EH (cell line): Measurements from ENCODE around the gene MYO1B.

Experiments
- DNase-seq: peaks from one replicate; pipeline ENCODE4 v3.0.0-alpha.2; 2015; ENCODE audit warnings: low read depth

MYO1B gene

DNA sequence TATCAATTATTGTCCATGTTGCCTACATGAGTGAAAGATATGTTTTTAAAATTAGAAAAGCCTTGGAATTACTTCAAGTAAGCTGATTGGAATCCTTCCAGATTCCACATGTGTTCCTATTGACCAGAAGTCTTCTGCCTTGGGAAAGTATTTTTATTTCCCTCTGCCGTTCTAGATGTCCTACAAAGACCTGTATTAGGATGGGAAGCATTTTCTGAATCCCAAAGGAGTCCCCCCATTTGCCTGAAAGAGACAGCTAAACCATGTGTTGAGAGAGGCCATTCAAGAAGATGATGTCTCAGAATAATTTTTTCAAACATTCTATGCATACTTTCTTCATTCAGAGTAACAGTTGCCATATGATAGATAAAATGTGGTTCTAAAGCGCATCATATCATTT, 19.0 kb upstream of the MYO1B start:
- DNase-seq: peak; percentile 63

DNA sequence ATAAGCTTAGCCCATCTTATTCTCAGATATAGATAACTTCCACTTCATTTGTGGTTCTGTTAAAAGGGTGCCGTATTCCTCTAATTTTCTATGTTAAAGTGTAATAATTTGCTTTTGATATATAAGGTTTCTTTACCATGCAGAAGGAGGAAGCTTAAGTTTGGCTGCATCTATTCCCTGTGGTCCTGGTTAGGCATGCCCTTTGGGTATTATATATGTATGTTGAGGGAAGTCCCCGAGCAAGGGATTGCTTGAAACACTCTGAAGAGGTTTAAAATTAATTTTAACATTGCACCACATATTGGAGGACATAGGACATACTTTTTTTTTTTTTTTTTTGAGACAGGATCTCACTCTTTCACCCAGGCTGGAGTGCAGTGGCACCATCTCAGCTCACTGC, 16.9 kb upstream of the MYO1B start:
- DNase-seq: no peak

DNA sequence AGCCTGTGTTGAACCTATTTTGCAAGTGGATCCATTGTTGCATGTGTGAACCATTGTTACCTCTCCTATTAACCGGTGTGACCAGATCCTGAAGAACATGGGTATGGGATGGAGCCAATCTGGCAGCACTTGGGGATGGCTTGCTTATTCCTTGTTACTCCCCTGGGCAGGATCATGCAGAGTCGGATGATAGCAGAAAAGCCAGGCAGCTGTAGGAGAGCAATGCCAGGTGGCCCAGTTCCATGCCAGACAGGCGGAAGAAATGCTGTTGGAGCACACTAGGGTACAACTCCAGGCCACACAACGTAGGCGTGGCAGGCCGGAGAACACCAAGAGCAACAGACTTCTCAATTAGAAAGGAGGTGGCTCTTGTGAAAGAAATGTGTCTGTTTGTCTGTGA, 16.3 kb upstream of the MYO1B start:
- no peak for DNase-seq

DNA sequence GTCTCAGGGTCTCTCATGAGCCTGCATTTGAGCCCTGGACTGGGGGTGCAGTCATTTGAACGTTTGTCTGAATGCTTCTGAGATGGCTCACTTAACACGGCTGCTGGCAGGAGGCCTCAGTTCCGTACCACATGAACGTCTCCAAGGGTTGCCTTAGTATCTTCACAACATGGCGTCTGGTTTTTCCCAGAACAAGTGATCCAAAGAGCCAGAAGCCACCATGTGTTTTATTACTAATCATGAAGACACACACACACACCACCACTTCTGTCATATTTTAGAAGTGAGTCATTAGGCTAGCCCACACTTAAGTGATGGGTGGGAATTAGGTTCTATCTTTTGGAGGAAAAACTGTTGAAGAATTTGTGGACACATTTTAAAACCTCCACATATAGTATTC, 15.0 kb upstream of the MYO1B start:
- DNase-seq: peak; percentile 97

DNA sequence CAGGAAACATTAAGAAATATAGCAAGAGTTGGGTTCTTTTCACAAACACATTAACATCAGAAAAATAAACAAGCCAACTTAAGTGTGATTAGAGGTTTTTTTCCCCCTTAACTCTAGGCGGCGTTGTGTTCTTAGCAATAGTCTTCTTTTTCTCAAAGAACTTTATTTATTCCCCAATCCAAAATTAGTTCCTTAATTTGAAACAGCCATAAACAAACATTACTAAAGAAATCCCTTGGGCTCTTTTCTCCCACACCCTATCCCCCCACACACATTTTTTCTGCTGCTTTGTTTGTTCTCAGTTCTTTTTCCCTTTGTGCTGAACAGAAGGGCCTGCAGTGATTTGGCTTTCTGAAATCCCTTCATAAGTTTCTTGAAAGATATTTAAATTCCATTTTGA, 13.2 kb upstream of the MYO1B start:
- DNase-seq: peak; percentile 71

DNA sequence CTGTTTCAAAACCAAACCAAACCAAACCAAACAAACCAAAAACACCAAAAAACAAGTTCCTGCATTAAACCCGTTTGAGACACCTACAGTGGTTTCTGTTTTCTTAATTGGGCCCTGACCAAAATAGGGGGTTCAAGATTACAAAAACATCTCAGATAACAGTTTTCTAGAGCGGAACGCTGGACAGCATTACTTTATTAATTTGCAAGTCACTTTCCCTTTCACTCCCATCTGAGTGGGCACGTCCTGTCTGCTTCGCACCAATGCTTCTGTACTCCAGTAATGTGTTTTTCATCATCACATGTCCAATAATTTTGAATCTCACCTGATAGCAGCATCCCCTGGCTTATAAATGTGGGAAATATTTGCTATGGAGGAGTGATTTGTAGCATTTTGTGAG, 11.7 kb upstream of the MYO1B start:
- DNase-seq: no peak

DNA sequence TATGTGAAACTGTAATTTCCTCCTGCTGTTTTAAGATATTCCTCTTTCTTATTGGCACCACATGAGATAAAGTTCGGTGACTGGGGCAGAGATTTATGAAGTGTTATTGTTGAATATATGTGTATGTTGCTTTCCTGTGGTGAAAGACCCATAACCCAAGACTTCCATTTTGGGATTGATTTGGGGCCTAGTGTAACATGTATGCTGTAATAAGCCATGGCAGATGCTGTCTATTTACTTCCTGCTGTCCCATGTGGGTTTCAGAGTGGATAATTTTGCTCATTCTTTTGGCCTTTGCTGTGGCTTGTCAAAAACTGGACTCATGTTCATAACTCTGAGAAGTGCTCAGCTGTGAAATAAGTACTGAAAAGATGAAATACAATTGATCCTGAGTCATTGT, 10.8 kb upstream of the MYO1B start:
- DNase-seq: no peak

DNA sequence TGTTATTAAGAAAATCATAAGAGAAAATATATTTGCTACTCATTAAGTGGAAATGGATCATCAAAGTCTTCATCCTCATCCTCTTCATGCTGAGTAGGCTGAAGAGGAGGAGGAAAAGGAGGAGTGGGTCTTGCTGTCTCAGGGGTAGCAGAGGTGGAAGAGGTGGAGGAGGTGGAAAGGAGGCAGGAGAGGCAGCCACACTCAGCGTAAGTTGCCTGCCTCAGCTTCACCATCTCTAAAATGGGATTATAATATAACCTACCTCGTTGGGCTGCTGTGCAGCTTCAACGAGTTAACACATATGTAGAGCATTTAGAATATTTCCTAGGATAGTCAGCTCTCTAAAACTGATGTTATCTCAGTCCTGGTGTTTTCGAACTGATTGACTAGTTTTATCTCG, 4.3 kb upstream of the MYO1B start:
- no peak for DNase-seq

DNA sequence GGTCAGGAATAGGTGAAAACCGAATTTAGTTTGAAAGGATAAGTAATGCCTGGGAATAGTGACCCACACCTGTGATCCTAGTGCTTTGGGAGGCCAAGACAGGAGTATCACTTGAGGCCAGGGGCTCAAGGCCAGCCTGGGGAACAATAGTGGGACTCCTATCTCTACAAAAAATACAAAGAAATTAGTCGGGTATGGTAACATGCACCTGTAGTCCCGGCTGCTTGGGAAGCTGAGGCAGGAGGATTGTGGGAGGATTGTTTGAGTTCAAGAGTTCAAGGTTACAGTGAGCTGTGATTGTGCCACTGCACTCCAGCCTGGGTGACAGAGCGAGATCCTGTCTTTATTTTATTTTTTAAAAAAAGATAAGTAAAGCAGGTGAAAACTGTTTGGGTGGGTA, 3.8 kb upstream of the MYO1B start:
- no peak for DNase-seq

DNA sequence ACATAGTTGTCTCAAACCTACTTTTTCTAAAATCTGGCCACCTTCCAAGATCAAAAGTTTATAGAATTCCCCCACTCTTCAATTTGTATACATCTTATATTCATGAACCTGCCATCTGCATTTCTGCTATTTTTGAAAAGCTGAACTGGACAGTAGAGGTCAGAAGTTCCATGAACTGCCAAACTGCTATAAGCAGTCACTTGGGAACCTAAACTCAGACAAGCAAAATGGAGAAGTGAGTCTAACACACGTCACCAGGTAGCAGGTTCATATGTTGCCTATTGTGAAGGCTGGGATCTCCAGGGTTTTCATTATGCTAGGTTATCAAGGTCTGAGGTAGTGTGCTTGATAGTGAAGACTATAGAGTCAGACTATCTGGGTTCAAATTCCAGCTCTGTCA, 2.0 kb upstream of the MYO1B start:
- no peak for DNase-seq

DNA sequence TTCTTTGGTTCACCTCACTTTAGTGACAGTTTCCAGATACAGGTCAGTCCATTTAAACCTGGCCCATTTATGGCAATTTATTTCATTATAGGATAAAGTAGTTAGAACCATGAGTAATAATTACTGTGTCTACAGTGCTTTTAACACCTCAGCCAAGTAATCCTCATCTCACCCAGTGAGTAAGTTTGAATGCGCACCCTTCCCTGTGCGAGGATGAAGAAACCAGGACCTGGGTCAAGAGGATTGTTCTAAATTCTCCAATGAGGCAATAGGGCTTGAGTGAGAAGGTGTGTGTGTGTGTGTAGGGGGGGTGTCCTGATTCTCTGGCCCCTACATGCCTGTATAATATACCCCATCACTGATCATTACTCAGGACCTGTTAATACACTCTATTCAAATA, 854 bp upstream of the MYO1B start:
- no peak for DNase-seq

DNA sequence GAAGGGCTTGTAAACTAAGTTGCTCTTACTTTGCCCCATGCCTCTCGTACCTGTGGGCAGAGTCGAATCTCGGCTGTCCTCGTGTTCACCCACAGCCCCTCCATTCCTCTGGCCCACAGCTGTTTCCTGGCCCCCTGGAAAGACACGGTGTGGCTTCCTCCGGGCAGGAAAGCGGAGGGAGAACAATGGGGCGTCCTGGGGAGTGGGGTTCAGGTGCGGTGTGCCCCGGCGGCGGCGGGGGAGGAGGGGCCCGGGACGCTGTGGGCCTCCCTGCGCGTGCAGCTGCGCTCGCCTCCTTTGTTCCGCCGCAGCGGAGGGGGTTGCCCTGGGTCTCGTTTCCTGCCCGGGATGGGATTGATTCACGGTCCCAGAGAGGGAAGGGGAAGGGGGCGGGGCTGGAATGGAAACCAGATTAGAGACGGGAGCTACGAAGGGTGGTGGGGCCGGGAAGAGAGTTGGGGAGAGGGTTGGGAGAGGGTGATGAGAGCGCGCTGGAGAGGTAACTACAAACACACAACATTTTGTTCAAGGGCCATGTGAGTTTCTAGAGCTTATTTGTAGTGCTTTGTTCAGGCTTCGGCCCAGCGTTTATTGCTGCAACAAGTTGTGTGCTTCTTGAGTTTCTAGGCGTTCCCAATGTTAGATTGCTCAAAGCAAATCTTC, 796 bp downstream of the MYO1B start:
- DNase-seq: peak; percentile 84

DNA sequence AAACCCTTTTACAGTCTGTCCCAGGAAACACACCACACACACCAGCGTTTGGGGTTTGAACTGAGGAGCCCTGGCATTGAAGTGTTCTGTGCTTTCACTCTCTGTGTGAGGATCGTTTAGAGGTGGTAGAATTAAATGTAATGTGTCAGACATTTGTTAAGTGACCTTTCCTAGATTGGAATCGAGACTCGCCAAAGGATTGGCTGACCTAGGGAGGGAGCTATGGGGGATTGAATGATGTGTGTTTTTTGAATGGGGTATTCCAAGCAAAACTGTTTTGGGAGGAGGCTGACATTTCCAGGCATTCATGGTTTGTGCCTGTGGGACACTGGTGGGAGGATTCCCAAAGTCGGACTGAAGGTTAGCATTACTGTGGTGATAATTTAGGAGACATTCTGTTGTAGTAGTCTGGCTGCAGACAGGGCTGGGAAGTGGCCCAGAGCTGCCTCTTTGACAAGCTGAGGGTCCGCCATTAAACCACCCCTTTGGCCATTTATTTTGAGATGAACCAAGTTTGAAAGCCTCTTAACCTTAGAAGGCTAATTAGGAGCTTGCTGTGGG, 1.7 kb downstream of the MYO1B start:
- DNase-seq: peak; percentile 52

DNA sequence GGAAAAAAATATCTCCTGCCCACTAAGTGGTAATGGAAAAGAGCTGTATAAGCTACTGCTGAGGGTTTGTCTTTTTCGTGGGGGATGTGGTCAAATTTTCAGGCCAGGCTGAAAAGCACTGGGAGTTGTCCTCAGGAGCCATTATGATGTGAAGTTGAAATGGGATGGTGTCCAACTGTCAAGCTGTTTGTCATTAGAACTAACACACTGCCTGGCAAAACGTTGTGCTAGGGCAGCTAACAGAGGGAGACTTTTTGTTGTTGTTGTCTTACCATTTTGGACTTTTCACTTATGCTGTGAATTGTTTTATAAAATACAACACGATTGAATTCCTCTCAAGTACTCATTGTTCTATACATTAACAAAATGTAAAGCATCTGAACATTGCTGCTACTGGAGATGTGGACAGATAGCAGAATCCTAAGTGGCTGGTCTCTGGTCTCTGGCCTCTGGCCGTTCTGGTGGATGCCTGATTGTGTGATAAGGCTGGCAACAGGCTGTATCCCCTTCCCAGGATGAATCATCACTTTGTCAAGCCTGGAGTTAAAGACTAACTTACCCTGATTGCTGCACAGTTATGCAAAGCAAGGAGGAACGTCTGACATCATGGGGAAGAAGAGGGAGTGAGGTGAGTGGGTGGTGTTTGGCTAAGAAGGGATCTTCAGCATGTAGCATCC, 2.3 kb downstream of the MYO1B start:
- peak; percentile 97 for DNase-seq

DNA sequence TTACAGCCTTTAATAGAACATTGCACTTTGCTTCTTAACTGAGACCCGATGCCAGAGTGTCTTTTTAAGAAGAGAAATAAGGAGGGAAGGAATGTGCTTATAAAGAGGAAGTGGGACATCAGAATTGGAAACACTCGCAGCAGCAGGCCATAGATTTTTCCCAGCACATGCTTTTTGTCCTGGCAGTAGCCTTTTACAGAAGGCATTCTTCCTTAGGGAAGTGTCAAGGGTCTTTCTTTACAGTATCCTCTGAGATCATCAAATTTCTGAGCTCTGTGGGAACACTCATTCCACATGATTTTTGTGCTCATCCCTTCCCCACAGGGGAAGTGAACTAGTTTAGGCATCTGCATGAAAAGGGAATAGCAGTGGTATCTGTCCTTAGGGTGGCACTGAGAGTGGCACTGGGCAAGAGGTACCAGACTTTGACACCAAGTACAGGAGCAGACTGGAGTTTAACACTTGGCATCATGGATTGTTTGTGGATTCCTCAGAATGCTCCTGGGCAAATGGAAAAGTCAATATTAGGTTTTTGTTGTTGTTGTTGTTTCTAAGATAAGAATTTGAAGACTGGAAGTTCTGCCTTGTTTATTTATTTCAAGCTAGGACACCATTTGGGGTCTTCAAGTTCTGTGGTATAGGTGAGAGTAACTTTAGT, 4.1 kb downstream of the MYO1B start:
- peak; percentile 93 for DNase-seq

DNA sequence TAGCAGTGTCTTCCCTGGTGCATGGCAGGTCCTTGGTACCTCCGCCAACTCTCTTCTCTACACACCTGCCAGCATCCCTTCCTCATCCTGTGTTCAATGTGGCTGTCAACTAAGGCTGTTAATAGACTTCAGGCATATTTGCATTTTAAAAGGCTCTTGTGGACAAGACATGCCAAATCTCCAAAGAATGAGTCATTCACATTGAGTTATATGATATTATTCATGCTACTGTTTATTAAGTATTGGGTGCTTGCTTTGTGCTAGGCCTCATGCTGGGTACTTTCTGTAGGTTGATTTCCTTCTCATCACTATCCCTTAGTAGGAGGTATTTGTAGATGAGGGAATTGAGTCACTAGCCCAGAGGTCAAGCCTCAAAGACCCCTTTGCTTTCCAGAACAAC, 5.2 kb downstream of the MYO1B start:
- peak; percentile 61 for DNase-seq

DNA sequence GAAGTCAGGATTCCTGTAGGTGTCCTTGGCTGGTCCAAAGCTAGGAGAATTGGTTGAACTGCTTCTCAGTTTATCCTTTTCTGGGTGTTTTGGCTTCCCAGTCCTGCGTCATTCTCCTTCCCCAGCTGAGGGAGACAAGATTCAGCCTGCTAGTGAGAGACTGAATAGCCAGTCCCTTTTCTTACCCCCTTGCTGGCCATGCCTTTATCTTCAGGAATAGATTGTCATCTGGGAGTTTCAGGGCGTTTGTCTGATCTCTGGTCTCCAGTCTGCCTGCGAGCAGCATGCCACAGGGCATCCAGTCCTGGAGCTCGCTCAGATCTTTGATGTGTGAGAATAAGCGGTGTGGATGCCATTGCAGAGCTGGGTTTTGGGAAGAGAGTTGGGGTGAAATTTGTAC, 5.8 kb downstream of the MYO1B start:
- DNase-seq: no peak

DNA sequence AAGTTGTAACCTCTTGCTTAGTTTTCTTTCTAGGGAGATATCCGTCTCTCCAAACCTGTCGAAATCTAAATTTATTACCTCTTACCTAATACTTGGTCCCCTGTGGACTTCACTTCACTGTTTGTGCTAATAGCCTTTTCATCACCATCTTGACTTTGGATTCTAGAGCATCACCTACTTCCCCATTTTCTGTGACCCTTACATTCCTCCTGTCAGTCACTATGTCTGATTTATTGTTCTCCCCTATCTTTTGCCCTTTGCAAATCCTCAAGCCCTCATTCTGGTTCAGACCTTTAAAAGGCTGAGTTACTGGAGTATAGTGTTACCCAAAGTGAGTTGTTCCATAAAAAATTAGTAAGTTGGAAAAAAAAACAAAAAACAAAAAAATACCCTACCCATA, 7.5 kb downstream of the MYO1B start:
- DNase-seq: no peak

DNA sequence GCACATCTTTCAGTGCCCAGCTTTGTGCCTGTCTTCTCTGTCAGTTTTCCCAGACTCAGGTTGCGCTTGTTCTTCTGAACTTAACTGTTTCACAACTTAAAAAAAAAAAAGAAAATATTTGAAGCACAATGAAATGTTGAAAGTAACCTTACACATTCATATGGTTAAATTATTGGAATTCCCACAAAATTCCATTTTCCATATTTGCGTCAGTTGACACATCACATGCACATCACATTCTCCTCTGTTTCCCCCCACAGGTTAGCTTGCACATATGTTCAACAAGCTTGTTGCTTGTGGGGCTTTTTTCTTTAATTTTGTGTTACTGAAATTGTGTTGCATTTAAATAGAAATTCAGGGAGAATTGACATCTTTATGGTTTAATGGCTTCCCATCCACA, 8.3 kb downstream of the MYO1B start:
- DNase-seq: no peak

DNA sequence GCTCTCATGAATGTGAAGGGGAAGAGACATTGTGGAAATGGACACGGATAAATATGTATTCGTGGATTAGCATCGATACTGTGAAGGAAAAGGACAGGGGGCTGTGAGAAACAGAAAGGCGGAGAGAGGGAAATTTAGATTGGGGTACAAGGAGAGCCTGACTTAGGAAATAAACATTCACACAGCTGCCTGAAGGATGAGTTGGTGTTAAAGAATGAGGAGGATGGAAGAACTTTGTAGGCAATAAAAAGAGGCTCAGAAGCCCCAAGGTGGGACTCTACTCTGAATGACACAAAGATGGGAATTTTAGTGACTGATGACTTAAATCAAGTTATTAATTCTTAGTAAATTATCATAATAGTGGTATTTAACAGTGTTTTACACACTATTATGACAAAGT, 10.1 kb downstream of the MYO1B start:
- DNase-seq: peak; percentile 73

DNA sequence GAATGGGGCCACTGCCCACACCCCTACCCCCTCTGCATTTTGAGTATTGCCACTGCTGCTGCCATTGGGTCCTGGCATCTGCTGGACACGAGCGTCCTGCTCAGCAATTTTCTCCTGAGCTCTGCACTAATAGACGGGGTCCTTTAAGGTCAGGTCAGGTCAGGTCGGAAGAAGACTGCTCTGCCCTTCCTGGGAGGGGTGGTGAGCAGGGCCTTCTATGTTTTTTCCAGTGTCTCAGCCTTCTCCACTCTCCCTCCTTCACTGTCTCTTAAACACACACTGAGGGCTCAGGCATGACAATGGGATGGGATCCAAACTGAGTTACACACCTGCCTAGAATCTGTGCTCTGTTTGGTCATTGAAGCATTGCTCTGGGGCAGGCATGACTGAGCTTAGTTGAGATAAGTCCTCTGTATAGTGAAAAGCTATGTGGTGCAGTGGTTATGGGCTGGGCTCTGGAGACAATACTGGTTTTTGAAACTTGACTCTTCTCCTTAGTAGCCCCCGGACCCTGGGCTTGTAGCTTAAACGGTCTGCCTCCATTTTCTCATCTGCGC, 10.6 kb downstream of the MYO1B start:
- DNase-seq: peak; percentile 53

DNA sequence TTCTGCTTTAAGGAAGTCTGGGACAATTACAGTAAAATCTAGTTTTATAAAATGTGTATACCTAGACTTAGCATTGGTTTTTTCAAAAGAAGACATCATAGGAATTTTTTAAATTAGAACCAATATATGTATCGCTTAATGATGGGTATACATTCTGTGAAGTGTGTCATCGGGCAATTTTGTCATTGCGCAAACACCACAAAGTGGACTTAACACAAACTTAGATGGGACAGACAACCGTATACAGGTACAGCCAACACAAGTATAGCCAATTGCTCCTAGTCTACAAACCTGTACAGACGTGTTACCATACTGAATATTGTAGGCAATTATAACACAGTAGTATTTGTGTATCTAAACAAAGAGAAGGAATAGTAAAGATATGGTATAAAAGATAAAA, 12.7 kb downstream of the MYO1B start:
- no peak for DNase-seq

DNA sequence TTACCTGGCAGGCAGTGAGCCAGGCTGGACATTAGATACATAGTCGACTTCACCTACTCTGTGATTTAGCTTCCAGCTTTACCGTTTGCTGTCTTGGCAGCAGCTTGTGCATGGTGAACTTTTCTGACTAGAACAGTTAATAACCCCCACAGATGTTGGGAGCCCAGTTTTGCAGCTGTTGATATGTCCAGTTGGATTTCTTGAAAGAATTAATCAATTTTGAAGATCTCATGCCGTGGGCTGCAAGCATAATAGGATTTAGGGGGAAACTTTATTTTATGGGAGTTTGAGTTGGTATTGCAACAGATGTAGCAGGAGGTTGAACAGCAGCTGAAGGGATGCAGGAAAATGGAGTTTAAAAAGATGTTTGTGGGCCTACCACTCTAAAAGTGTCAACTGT, 13.8 kb downstream of the MYO1B start:
- no peak for DNase-seq
